GM18867 (cell line): ENCODE data around the gene TNKS1BP1.
"Not testable (repeated sequence)": the region's sequence is repeated elsewhere in the genome, so short reads cannot be mapped to it uniquely, and the experiment has no call there.

Experiments
- ATAC-seq: cut with Tn5 transposase; IDR thresholded peaks from one replicate; pipeline ENCODE4 v1.9.1; 2021; ENCODE audit warnings: mild to moderate bottlenecking, moderate library complexity; ENCODE audit not compliant: unreplicated experiment

Gene TNKS1BP1

DNA sequence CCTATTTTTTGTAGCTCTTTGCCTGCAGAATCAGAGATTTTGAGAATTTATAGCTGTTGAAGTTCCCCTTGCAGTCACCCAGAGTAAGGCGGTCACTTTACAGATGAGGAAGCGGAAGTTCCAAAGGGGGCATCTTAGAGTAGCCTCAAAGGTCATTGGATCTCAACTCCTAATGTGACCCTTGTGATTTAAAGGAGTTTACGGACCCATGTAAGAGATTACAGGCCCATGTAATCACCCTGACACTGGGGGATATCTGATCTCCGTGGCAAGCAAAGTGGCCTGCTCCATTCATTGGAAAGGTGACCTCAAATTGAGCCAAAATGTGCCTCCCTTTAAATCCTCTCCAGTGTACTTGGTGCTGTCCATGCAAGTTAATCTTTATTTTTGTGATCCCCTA lies 29.1 kb upstream of the TNKS1BP1 start:
- ATAC-seq, result no peak

DNA sequence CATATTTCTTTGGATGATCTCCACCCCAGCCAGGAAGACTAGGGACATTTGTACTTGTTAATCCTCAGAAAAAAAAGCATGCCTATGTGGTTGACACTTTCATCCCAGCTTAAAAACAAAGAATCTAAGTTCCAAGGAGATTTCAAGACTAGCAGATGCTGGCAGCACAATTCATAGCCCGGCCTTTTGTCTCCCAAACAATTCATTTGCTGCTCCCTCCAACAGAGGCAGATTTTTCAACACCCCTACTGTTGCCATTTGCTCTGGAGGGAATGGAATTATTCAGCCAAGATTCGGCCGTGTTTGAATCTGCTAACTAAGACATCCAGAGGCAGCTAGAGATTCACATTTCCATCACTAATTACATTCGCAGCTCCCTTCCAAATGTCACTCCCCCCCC lies 28.7 kb upstream of the TNKS1BP1 start:
- no peak for ATAC-seq

DNA sequence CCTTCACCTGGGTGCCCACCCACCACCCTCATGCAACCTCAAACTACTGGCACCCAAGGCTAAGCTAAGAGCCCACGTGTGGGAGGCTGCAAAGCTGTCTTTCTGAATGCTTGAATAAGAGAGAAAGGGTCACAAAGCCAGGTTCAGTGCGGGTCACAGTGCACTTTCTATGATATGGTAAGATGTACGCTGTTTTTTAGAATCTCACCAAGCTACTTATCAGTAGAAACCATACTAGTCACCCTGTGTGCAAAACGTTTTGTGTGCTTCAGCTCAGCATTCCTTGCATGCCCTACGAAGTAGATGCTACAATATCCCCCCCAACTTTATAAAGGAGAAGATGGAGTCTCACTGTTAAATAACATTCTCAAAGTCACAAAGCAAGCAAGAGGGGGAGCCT lies 28.3 kb upstream of the TNKS1BP1 start:
- no peak for ATAC-seq

DNA sequence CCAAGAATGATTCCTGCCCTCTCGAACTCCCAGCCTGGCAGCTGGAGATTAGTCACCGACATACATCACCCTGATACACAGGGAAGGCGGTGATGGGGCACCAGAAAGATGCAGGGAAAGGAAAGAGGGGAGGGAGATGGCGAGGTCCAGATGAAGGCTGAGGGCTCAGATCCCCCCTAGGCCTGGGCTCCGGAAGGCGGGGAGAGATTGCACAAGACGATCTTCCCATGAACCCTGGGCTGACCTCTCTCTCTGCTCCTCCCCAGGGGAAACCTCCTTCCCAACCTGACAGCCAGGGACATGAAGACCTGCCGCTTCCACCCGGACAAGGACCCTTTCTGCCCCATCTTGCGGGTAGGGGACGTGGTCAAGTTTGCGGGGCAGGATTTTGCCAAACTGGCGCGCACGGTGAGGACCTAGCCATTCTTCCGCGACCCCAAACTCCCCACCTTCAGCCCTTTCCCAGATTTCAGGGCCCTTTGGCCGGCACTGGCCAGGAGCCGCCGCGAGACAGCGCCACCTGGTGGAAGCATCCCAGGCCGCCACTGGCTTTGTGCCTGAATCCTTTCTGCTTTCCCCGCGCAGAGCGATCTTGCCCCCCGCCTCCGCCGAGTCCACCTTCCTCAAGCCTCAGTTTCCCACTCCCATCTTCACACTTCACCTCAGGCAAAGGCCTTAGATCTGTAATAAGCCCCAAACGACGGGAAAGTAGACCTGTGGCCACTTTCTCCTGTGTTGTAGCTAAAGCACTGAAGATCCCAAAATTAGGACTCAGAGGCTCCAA lies 24.9 kb upstream of the TNKS1BP1 start:
- ATAC-seq, result no peak

DNA sequence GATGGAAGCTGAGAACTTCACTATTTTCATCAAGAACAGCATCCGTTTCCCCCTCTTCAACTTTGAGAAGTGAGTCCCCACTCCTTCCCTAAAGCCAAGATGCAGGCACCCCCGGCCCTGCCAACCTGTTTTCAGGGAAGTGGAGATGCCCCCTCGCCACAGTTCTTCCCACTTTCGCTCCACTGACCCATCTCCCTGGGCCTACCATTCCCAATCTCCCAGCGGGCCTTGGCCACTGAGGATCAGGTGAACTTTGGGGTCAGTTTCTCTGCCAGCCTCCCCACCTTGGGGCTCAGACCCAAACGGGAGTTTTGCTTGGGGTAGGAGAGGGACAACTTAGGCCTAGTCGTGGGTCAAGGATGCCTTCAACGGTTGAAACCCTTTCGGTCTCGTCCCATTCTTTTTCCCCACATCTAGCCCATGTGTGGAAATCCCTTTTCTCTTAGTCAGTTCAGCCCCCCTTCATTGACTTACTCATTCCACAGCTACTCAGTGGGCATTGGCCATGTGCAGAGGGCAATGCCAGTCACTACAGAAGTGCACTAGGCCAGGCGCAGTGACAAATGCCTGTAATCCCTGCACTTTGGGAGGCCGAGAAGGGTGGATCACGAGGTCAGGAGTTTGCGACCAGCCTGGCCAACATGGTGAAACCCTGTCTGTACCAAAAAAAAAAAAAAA lies 24.0 kb upstream of the TNKS1BP1 start:
- ATAC-seq, result no peak

DNA sequence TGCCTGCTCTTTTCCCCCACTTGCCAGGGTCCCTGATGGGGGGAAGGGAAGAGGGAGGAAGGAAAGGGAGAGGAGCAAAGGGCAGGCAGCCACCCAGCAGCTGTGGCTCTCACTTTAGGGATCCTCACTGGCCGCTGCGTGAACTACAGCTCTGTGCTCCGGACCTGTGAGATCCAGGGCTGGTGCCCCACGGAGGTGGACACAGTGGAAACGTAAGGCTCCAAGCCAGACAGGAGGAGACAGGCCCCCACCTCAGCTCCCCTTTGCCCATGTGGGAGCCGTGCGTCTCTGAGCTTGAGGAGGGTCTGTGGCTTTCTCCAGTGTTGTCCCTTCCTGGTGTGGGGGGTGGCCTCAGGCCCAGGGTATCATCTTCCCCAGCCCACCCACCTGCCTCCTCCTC lies 23.3 kb upstream of the TNKS1BP1 start:
- no peak for ATAC-seq

DNA sequence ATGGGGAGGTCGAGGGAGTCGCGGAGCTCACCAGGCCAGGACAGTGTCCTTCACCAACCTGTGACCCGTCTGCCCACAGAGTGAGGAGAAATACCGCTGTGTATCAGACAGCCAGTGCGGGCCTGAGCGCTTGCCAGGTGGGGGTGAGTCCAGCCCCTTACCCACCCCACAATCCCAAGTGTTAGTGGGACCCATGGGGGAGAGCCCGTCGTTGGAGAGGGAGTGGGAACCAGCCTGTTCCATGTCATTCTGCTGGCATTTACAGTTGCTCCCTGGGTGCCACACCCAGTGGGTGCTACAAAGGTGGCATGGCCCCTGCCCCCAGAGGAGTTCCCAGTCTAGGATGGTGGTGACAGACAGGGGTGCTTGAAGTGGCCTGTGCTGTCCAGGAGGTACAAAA lies 22.6 kb upstream of the TNKS1BP1 start:
- no peak for ATAC-seq

DNA sequence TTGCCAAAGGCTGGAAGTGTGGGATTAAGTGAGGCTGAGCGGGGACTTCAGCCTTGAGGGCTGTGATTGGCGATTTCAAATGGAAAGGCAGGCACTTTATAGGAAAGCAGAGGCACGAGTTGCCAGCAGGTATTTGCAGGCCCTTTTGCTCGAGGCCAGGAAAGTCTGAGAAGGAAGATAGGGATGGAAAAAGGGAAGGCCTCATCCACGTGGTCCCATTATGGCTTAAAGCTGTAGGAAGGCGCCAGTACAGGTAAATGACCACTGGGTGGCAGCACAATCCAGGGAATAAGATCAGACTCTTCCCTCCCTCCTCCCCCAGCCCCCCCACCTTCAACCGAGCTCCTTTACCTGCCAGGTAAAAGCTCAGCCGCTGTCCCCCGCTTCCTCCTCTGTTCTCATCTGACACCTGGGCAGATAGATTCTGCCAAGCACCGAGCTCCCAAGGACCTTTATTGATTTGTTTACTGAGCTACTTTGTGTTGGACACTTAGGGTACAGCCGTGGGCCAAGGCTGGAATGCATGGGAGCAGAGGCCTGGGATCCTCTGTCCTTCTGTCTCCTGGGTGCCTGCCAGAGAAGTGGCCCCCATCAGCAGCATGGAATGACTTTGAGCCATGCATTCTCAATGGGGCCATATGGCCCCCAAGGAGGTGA lies 20.9 kb upstream of the TNKS1BP1 start:
- ATAC-seq, result peak; percentile 75

DNA sequence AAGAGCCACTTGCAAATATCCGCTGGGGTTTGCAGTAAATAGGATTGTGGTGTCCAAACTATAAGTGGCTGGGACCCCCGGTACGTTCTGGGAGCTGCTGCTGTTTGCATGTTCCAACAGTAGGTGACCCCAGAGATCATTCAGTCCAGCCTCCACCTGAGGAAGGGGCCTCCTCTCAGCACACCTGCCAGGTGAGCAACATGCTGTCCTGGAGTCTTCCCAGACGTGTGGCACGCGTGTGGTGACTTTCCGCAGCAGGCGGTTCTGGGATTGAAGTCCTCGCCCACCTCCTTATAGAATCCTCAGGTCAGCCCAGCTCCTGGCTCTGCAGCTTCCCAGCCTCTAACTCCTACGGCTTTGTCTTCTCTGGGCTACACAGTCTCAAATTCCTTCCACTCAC lies 20.1 kb upstream of the TNKS1BP1 start:
- no peak for ATAC-seq

DNA sequence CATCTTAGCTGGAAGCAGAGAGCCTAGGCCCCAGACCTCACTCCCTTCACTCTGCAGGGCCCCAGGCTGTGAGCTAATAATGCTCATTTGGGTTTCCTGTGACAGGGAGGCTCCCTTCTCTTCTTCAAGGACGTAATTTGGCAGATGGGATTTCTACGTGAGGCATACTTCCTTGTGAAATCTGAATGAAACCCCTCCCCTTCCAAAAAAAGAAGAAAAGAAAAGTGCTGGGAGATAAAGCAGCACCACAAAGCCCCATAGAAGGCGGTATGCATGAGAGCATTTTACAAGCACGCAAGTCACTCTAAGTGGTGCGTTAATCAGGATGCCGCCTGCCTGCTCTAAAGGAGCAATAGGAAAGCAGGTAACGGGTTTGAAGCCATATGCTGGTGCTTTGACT lies 19.1 kb upstream of the TNKS1BP1 start:
- no peak for ATAC-seq

DNA sequence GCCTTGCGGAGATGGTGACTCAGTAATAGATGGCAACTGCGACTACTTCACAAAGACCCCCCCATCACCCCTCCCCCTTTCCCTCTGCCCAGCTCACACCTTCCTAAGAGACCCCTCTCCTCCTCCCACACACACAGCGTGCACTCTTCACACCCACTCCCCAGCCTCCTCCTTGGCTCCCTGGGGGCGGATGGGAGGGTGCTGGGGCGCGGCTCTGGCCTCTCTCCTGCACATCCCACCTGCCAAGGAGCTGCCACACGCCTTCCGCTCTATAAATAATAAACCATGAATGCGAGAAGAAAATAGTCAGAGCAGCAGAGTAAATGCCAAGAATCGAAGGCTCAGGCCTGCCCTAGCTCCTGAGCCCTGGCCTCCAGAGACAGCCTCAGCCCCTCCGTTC lies 17.9 kb upstream of the TNKS1BP1 start:
- no peak for ATAC-seq

DNA sequence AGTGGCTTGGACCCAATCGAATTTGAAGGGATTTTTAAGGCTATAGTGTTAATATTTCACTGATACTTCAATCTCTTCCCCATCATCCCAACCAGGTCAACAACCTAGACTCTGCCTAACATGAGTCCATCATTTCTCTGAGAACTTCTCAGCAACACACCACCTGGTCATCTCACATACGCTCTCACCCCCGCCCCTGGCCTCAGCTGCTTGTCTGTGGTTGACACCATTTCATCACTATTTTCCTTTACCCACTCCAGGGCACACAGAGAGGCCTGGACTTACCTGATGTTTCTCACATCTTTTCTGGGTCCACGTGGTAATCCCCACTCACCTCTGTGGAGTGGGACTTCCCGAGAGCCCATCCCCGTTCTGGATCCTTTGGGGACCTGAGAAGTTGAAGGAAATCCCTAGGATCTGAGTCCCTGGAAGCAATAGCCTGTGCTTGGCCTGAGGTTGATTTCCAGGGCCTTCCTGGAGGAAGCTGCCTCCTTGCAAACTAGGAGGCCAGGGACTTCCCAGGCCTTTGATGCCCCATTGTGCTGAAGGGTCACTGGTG lies 16.6 kb upstream of the TNKS1BP1 start:
- peak; percentile 60 for ATAC-seq

DNA sequence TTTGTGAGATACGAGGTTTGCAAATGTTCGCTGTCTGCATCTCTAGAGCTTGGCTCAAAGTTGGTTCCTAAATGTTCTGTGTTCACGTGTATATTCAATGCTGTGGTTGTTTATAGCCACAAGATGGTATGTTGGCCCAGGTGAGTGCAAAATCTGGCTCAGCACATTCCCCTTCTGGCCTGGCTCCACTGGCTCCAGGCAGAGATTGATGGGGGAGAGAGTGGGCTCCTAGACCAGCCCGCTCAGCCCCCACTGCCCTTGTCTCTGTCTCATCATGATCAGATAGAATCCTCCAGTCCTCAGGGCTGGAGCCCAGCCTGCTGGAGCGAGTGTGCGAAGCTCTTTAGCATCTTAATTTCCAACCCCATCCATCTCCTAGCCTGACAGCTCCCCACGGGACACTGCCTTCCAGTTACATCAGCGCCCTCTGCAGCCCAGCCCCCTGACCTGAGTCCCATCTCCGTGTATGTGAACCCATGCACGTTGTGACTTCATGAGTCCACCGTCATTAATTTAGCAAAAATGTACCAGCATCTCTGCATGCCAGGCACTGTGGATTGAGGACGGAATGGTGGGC lies 15.4 kb upstream of the TNKS1BP1 start:
- ATAC-seq, result no peak

DNA sequence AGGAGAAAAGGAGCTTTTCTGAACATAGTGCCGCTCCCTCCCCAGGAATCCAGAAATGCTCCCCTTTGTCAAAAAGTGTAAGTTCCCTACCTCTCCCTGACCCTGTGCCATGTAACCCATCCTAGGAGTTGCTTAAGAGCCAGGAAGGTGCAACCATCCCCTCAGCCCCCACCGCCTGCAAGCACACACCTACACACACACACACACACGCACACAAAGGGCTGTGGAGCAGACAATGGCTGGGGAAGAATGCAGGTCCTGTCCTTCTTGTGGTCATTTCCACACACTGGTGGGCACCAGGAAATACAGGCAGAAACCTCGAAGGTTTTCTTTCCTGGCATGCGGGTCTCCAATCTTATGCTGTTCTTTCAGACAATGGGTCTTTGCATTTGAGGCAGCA lies 14.6 kb upstream of the TNKS1BP1 start:
- no peak for ATAC-seq

DNA sequence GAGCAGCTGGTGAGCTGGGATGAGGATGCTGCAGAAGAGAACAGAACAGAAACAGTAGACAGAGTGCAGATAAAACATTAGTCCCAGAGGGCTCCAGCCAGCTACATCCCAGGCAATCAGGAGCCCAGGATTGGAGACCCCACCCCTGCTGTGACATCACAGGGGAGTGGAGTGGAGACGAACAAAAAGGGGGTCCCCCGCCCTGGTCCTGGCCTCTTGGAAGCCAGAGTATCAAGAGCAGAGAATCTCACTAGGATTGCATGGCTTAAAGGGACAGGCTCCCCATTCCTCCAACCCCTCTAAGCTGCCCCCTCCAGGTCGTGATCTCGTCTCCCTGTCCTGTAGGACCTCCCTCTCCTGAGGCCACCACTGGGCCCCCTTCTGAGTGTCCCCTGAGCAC lies 13.4 kb upstream of the TNKS1BP1 start, which contains the start of gene P2RX3:
Gene P2RX3 (plus strand): TSS at position 211 of the 400 bp plus-strand sequence. CDS start 199 bp downstream, outside the sequence.
- ATAC-seq, result no peak

DNA sequence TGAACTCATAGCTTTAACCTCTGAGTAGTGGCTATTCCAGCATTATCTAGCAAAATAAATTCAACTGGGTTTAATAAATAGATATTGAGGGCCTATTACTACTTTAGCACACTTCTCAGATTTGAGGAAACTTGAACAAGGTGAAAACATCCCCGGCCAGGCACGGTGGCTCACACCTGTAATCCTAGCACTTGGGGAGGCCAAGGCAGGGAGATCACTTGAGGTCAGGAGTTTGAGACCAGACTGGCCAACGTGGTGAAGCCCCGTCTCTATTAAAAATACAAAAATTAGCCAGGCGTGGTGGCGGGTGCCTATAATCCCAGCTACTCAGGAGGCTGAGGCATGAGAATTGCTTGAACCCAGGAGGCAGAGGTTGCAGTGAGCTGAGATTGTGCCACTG lies 12.1 kb upstream of the TNKS1BP1 start:
- not testable (repeated sequence) for ATAC-seq

DNA sequence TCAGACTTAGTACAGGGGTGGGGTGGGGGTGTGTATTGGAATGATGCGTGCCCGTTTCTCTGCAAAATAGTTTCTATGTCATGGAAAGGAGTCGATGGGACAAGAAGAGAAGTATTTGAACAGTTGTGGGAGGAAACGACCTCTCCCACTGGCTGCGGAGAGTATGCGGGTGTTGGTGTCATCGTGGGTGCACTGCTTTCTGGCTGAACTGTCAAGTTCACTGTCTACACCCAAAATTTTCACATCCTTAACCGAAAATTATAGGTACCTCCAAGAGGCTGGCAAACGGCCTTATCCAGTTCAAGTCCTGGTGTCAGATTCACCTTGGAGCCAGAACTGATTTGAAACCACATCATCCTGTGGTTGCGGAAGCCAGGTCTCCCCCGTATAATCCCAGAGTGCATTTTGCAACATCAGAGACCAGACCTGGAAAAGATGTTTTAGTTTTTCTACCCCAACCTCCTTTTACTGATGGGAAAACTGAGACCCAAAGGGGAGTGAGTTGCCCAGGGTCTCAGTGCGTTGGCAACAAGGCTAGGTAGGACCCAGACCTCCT lies 11.4 kb upstream of the TNKS1BP1 start:
- no peak for ATAC-seq

DNA sequence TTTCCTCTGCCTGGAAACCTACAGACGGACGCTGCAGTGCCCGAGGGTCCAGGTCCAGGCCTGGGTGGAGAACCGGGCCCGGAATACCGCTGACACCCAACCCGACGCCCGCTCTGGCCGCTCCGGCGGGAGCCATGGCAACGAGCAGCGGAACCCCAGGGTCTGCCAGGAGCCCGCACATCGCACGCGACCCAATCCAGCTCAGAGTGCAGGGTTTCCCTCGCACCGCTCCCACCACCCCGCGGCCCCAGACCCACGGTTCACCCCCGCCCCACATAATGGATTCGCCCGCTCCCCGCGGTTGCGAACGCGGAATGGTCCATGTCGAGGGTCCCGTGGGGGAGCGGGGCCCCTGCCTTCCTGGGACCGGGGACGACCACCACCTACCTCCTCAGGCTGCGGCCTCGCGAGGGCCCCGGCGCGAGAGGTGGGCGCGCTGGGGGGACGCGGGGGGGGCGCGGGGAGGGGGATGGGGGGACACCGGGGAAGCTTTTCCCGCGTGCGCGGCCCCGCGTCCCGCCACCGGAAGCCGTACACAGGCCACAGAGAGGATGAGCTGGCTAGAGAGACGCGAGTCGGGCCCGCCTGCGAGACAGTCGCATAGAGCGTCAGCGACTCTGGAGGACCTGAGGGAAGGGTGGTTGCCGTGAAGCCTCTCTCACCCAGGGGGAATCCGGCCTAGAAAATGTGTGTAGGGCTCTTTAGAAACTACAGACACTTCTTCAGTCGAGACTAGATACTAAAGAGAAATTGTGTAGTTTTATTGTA lies 10.8 kb upstream of the TNKS1BP1 start, which contains the start of gene SSRP1:
Gene SSRP1 (minus strand): TSS at position 550 of the 768 bp plus-strand sequence. CDS start 771 bp downstream, outside the sequence.
- ATAC-seq, result peak; percentile 99

DNA sequence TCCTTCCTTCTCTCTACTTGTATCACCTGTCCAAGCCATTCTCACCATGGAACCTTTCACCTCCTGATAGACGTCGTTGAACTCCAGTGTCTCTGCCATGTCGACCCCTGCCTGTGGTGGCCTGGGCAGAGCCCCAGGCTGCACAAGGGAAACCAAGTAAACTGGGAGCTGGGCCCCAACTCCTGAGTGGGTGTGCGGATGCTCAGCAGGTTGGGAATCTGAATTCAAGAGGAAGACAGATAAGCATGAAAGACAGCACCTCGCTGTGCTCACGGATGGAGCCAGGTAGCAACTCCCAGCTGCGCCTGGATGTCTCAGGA lies 10.2 kb upstream of the TNKS1BP1 start:
- ATAC-seq, result peak; percentile 2
